Trophoblast cell (in vitro differentiated cells and primary cell): ENCODE measurements around the gene FOSB.

Source experiments
- DNase-seq, 2 donors: peaks; one replicate each; pipeline ENCODE4 v3.0.0-alpha.2; 2016
- H2AFZ ChIP-seq: 2 replicates; pipeline ENCODE4 v1.6.1; 2013; ENCODE audit warnings: low read length, moderate library complexity, mild to moderate bottlenecking; ENCODE audit not compliant: insufficient read depth, poor library complexity
- H2AK5ac ChIP-seq: 2 replicates; pipeline ENCODE4 v1.6.1; 2013; ENCODE audit warnings: mild to moderate bottlenecking, low read length
- H2BK120ac ChIP-seq: 2 replicates; pipeline ENCODE4 v1.6.1; 2013; ENCODE audit warnings: low read length, mild to moderate bottlenecking, moderate library complexity; ENCODE audit not compliant: insufficient read depth, poor library complexity
- H2BK12ac ChIP-seq: 2 replicates; pipeline ENCODE4 v1.6.1; 2013; ENCODE audit warnings: mild to moderate bottlenecking, low read length, moderate library complexity
- H2BK5ac ChIP-seq: 2 replicates; pipeline ENCODE4 v1.6.1; 2013; ENCODE audit warnings: low read length, low read depth, moderate library complexity, mild to moderate bottlenecking; ENCODE audit not compliant: poor library complexity
- H3K14ac ChIP-seq: 2 replicates; pipeline ENCODE4 v1.6.1; 2013; ENCODE audit warnings: mild to moderate bottlenecking, low read length
- H3K18ac ChIP-seq: 2 replicates; pipeline ENCODE4 v1.6.1; 2013; ENCODE audit warnings: mild to moderate bottlenecking, low read length
- H3K23ac ChIP-seq: 2 replicates; pipeline ENCODE4 v1.6.1; 2013; ENCODE audit warnings: low read length
- H3K27ac ChIP-seq: 2 replicates; pipeline ENCODE4 v1.5.1; 2013; ENCODE audit warnings: low read depth, mild to moderate bottlenecking, inconsistent platforms, low read length, moderate library complexity
- H3K27me3 ChIP-seq: 2 replicates; pipeline ENCODE4 v1.6.1; 2013; ENCODE audit warnings: inconsistent platforms, mild to moderate bottlenecking, low read length, moderate library complexity; ENCODE audit not compliant: insufficient read depth
- H3K36me3 ChIP-seq, 2 experiments: 1 replicate in 1 of 2; 2 replicates in 1 of 2; pipeline ENCODE4 v1.6.1; 2013; ENCODE audit warnings: low read length in 2 of 2, mild to moderate bottlenecking in 2 of 2, moderate library complexity in 1 of 2; ENCODE audit not compliant: insufficient read depth in 2 of 2, control insufficient read depth in 1 of 2
- H3K4ac ChIP-seq: 2 replicates; pipeline ENCODE4 v1.6.1; 2013; ENCODE audit warnings: low read depth, mild to moderate bottlenecking, low read length, moderate library complexity
- H3K4me1 ChIP-seq, 2 experiments: 1 replicate in 1 of 2; 2 replicates in 1 of 2; pipeline ENCODE4 v1.6.1; 2013; ENCODE audit warnings: low read length in 2 of 2, mild to moderate bottlenecking in 2 of 2, moderate library complexity in 1 of 2; ENCODE audit not compliant: insufficient read depth in 2 of 2, control insufficient read depth in 1 of 2
- H3K4me2 ChIP-seq: 2 replicates; pipeline ENCODE4 v1.6.1; 2013; ENCODE audit warnings: inconsistent platforms, mild to moderate bottlenecking, low read length, moderate library complexity
- H3K4me3 ChIP-seq: 2 replicates; pipeline ENCODE4 v1.5.1; 2013; ENCODE audit warnings: mild to moderate bottlenecking, low read depth, low read length, inconsistent platforms
- H3K79me1 ChIP-seq: one replicate; pipeline ENCODE4 v1.6.1; 2013; ENCODE audit warnings: low read length
- H3K79me2 ChIP-seq: 2 replicates; pipeline ENCODE4 v1.6.1; 2013; ENCODE audit warnings: low read length, mild to moderate bottlenecking; ENCODE audit not compliant: control insufficient read depth, insufficient read depth, poor library complexity
- H3K9ac ChIP-seq: 2 replicates; pipeline ENCODE4 v1.6.1; 2013; ENCODE audit warnings: mild to moderate bottlenecking, low read length
- H3K9me3 ChIP-seq: 2 replicates; pipeline ENCODE4 v1.6.1; 2013; ENCODE audit warnings: low read depth, mild to moderate bottlenecking, control low read depth, inconsistent platforms, low read length; ENCODE audit not compliant: insufficient read depth
- H4K12ac ChIP-seq: 2 replicates; pipeline ENCODE4 v1.6.1; 2013; ENCODE audit warnings: low read depth, mild to moderate bottlenecking, low read length, moderate library complexity
- H4K8ac ChIP-seq: 2 replicates; pipeline ENCODE4 v1.6.1; 2013; ENCODE audit warnings: low read depth, mild to moderate bottlenecking, low read length, moderate library complexity
- H4K91ac ChIP-seq: one replicate; pipeline ENCODE4 v1.6.1; 2013; ENCODE audit warnings: low read depth, mild to moderate bottlenecking, low read length, moderate library complexity
- WGBS: extraction: QIAGEN DNeasy Blood & Tissue Kit; methylation state at CpG from one replicate; pipeline ENCODE4 v1.1.7; 2013; ENCODE audit warnings: missing lambda C conversion rate; ENCODE audit not compliant: insufficient read length, insufficient coverage; ENCODE audit errors: extremely low coverage; 5-methylcytosine and 5-hydroxymethylcytosine counted together

FOSB gene

GRCh38 chr19:45499196-45500180 is 31.7 kb downstream of the FOSB start:
- no peak overlapping the region for H4K91ac ChIP-seq
- H3K14ac ChIP-seq, result no peak overlapping the region
- peaks cover 3 to 4% of the 10 kb centered on the region in 2 experiments for H3K36me3 ChIP-seq
- H3K27me3 ChIP-seq, result peaks cover 20% of the 10 kb centered on the region
- no CpG with 5 or more reads among the region's 37 CpGs for WGBS
- H2AFZ ChIP-seq, result no peak overlapping the region
- H2BK5ac ChIP-seq, result no peak overlapping the region
- no peak overlapping the region for H2AK5ac ChIP-seq
- H3K23ac ChIP-seq, result no peak overlapping the region
- H3K9me3 ChIP-seq, result peaks cover 7% of the 10 kb centered on the region
- H3K79me2 ChIP-seq, result no peaks in the 10 kb centered on the region
- H3K4me2 ChIP-seq, result peak overlapping the region; percentile 50
- DNase-seq, result peak in 1 of 2 donors; percentile 34
- no peak overlapping the region for H2BK120ac ChIP-seq
- no peak overlapping the region for H3K4me3 ChIP-seq
- H3K4ac ChIP-seq, result no peak overlapping the region
- no peak overlapping the region for H3K18ac ChIP-seq
- H4K8ac ChIP-seq, result no peak overlapping the region
- H4K12ac ChIP-seq, result no peak overlapping the region
- H3K79me1 ChIP-seq, result peaks cover 4% of the 10 kb centered on the region
- H2BK12ac ChIP-seq, result no peak overlapping the region
- H3K9ac ChIP-seq, result no peak overlapping the region
- H3K4me1 ChIP-seq, result peaks cover 18 to 21% of the 10 kb centered on the region in 2 experiments
- H3K27ac ChIP-seq, result no peak overlapping the region

GRCh38 chr19:45500918-45501729 is 33.3 kb downstream of the FOSB start:
- Histone ChIP-seq H2BK5ac (no peak overlapping the region), H4K12ac (no peak overlapping the region), H3K23ac (no peak overlapping the region), H3K27me3 (peaks cover 20% of the 10 kb centered on the region), H3K36me3 (no peaks in the 10 kb centered on the region), H4K91ac (no peak overlapping the region), H3K27ac (no peak overlapping the region), H3K4me1 (peaks cover 22 to 24% of the 10 kb centered on the region in 2 experiments), H2BK12ac (no peak overlapping the region), H2AK5ac (no peak overlapping the region), H3K4ac (no peak overlapping the region), H3K4me2 (no peak overlapping the region), H4K8ac (no peak overlapping the region), H2BK120ac (no peak overlapping the region), H3K4me3 (no peak overlapping the region), H3K9me3 (peaks cover 7% of the 10 kb centered on the region), H3K9ac (no peak overlapping the region), H3K18ac (no peak overlapping the region), H2AFZ (no peak overlapping the region), H3K79me1 (peaks cover 6% of the 10 kb centered on the region), H3K79me2 (no peaks in the 10 kb centered on the region), H3K14ac (no peak overlapping the region)
- no CpG with 5 or more reads among the region's 8 CpGs for WGBS
- peak; percentile 95 to 98 for DNase-seq

- no peak overlapping the region for H3K4ac ChIP-seq
- no peak overlapping the region for H3K14ac ChIP-seq
- H2AFZ ChIP-seq, result no peak overlapping the region
- no peak overlapping the region for H2BK5ac ChIP-seq
- H3K79me1 ChIP-seq, result peaks cover 8% of the 10 kb centered on the region
- H2AK5ac ChIP-seq, result no peak overlapping the region
- H3K18ac ChIP-seq, result no peak overlapping the region
- no CpG with 5 or more reads among the region's 2 CpGs for WGBS
- H3K4me3 ChIP-seq, result no peak overlapping the region
- peaks cover 7% of the 10 kb centered on the region for H3K9me3 ChIP-seq
- H3K4me1 ChIP-seq, result peaks cover 22 to 25% of the 10 kb centered on the region in 2 experiments
- no peak overlapping the region for H2BK12ac ChIP-seq
- H3K36me3 ChIP-seq, result no peaks in the 10 kb centered on the region
- peaks cover 20% of the 10 kb centered on the region for H3K27me3 ChIP-seq
- no peak overlapping the region for H3K23ac ChIP-seq
- H3K4me2 ChIP-seq, result no peak overlapping the region
- no peak for DNase-seq
- no peak overlapping the region for H3K27ac ChIP-seq
- H3K79me2 ChIP-seq, result no peaks in the 10 kb centered on the region
- H3K9ac ChIP-seq, result no peak overlapping the region
- H4K91ac ChIP-seq, result no peak overlapping the region
- H4K12ac ChIP-seq, result no peak overlapping the region
- no peak overlapping the region for H4K8ac ChIP-seq
- no peak overlapping the region for H2BK120ac ChIP-seq
Observed at GRCh38 chr19:45501730-45502014, 33.9 kb downstream of the FOSB start.

GRCh38 chr19:45502111-45502510 is 34.3 kb downstream of the FOSB start:
- Histone ChIP-seq H2AFZ (no peak overlapping the region), H3K14ac (no peak overlapping the region), H2BK120ac (no peak overlapping the region), H3K18ac (no peak overlapping the region), H2AK5ac (no peak overlapping the region), H3K23ac (no peak overlapping the region), H3K4me2 (no peak overlapping the region), H4K8ac (no peak overlapping the region), H4K91ac (no peak overlapping the region), H3K4me1 (peaks cover 22 to 25% of the 10 kb centered on the region in 2 experiments), H3K9me3 (peaks cover 7% of the 10 kb centered on the region), H3K27me3 (peaks cover 20% of the 10 kb centered on the region), H3K27ac (no peak overlapping the region), H3K36me3 (no peaks in the 10 kb centered on the region), H3K79me1 (peaks cover 10% of the 10 kb centered on the region), H3K4me3 (no peak overlapping the region), H2BK12ac (no peak overlapping the region), H3K9ac (no peak overlapping the region), H3K4ac (no peak overlapping the region), H2BK5ac (no peak overlapping the region), H3K79me2 (peaks cover 2% of the 10 kb centered on the region), H4K12ac (no peak overlapping the region)
- WGBS, result no CpG with 5 or more reads among the region's 5 CpGs
- DNase-seq, result peak in 1 of 2 donors; percentile 31
